ENCODE measurements around the gene C17orf50.

Gene C17orf50

GRCh38 chr17:35760587-35760986 lies at the start of gene C17orf50:
Gene C17orf50, plus strand, starts transcription at chr17:35760887. Its CDS starts 55 bp downstream, at chr17:35760942.
- no peak for DNase-seq (ENCODE audit: low spot score)

- no peak for DNase-seq (ENCODE audit: low spot score)
Observed at GRCh38 chr17:35710950-35711349, 49.7 kb upstream of the C17orf50 start.

GRCh38 chr17:35713069-35713728 lies 47.5 kb upstream of the C17orf50 start:
- DNase-seq (ENCODE audit: low spot score), result peak; percentile 80

GRCh38 chr17:35714988-35715387 lies 45.7 kb upstream of the C17orf50 start:
- no peak for DNase-seq (ENCODE audit: low spot score)

- DNase-seq (ENCODE audit: low spot score), result no peak
Observed at GRCh38 chr17:35715416-35715815, 45.3 kb upstream of the C17orf50 start.

GRCh38 chr17:35716173-35716572 lies 44.5 kb upstream of the C17orf50 start:
- DNase-seq (ENCODE audit: low spot score), result no peak

- no peak for DNase-seq (ENCODE audit: low spot score)
Observed at GRCh38 chr17:35716897-35717465, 43.7 kb upstream of the C17orf50 start.

GRCh38 chr17:35717475-35717874 lies 43.2 kb upstream of the C17orf50 start:
- no peak for DNase-seq (ENCODE audit: low spot score)

- no peak for DNase-seq (ENCODE audit: low spot score)
Observed at GRCh38 chr17:35723735-35724134, 37.0 kb upstream of the C17orf50 start.

GRCh38 chr17:35725058-35725457 lies 35.6 kb upstream of the C17orf50 start:
- no peak for DNase-seq (ENCODE audit: low spot score)

GRCh38 chr17:35725802-35726126 lies 34.9 kb upstream of the C17orf50 start:
- no peak for DNase-seq (ENCODE audit: low spot score)

GRCh38 chr17:35726127-35726952 lies 34.3 kb upstream of the C17orf50 start:
- peak; percentile 89 for DNase-seq (ENCODE audit: low spot score)

- no peak for DNase-seq (ENCODE audit: low spot score)
Observed at GRCh38 chr17:35726953-35727460, 33.7 kb upstream of the C17orf50 start.

GRCh38 chr17:35727635-35728034 lies 33.1 kb upstream of the C17orf50 start:
- no peak for DNase-seq (ENCODE audit: low spot score)

GRCh38 chr17:35728551-35728950 lies 32.1 kb upstream of the C17orf50 start:
- DNase-seq (ENCODE audit: low spot score), result no peak

- DNase-seq (ENCODE audit: low spot score), result no peak
Observed at GRCh38 chr17:35729405-35729833, 31.3 kb upstream of the C17orf50 start.

- no peak for DNase-seq (ENCODE audit: low spot score)
Observed at GRCh38 chr17:35730400-35731005, 30.2 kb upstream of the C17orf50 start.

GRCh38 chr17:35731239-35731916 lies 29.3 kb upstream of the C17orf50 start, which contains the start of gene RASL10B:
Gene RASL10B, plus strand, starts transcription at chr17:35731639. Its CDS starts 3,546 bp downstream, at chr17:35735185.
- peak; percentile 88 for DNase-seq (ENCODE audit: low spot score)

GRCh38 chr17:35731917-35732805 lies 28.5 kb upstream of the C17orf50 start:
- DNase-seq (ENCODE audit: low spot score), result no peak

- DNase-seq (ENCODE audit: low spot score), result no peak
Observed at GRCh38 chr17:35732806-35733136, 27.9 kb upstream of the C17orf50 start.

GRCh38 chr17:35733366-35733765 lies 27.3 kb upstream of the C17orf50 start:
- DNase-seq (ENCODE audit: low spot score), result no peak

Measured in GM03348 (cell line).